Metanephros (tissue), 2 donors: ENCODE data around the gene C11orf54. TPM values are rescaled to one million over a fixed set of nuclear protein-coding genes. Genes with fewer than 3 reads are reported as not detected.

Experiments
- small RNA-seq: library from RNA; depleted of rRNA; stranded (forward); fragments of <200 nt; gene quantifications from one replicate; pipeline ENCODE3, GENCODE V24; 2014; ENCODE audit warnings: low replicate concordance
- total RNA-seq: library from RNA; depleted of rRNA; stranded (reverse); fragments of >200 nt; gene quantifications from one replicate; pipeline ENCODE4 v1.2.3, GENCODE V29; 2014

C11orf54 gene
- 67.7 TPM for total RNA-seq

DNA sequence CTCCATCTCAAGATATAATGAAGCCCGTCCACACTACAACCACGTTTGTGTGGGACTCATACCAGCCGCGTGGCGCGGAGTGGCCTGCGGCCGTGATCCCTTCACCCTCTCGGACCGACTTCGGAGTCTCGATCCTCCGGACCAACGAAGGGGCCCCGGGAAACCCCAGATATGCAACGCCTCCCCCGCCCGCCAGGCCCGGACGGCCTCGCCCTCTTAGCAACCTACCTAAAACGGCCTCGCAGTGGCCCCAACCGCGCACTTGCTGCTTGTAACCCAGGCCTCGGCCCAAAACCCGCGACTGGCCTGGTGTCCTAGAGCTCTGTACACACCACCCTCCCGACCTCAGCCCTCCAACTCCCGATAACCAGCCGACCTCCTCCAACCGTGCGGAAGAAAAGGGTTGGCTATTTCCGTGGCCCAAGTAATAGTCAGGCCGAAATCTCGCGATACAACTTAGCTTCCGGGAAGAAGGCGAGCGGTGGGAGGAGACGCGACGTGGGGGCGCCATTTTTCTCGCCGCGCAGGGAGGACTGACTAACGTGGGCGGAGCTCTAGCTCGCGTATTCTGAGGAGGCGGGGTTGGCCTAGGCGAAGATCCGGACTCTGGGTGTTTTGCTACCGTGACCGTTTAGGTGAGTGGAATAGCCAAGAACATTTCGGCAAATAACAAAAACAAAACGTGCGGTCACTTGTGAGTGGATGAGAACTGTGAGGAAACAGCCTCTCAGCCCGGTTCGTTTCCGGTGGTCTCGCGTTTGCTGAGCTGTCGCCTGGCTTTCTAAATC is at the start of gene C11orf54, which contains the start of gene TAF1D:
C11orf54 (plus strand) TSS at position 579 of the 788 bp plus-strand sequence. CDS start 5,722 bp downstream, outside the sequence.
TAF1D (minus strand) TSS at position 402 of the 788 bp plus-strand sequence. CDS start 2,191 bp downstream, outside the sequence.

DNA sequence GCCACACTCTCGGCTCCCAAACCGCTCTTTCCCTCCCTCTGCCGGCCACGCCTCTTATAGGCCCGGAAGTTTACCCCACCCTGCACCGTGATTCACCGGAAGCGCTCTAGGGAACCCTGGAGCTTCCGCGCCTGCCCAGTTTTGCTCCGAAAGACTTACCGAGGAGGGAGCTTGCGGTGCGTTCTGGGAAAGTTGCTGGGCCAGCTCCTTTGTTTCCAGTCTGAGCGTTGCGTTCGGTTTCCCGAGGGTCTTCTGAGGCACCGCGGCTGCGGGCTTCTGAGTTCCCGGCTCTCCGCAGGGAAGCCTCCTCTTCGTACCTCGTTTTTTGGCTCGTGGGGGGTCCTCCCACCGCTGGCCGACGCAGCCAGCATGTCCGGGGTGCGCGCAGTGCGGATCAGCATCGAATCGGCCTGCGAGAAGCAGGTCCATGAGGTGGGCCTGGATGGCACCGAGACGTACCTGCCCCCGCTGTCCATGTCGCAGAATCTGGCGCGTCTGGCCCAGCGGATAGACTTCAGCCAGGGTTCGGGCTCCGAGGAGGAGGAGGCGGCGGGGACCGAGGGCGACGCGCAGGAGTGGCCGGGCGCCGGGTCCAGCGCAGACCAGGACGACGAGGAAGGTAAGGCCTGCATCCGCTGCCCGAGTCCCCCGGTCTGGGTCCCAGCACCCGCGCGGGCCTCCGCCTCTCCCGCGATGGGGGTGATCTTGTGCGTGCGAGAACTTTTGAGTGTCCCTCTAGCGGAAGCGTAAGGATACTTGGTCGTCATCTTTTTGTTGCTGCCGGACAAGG is 42.9 kb downstream of the C11orf54 start, which contains the start of gene MED17:
MED17 (plus strand) TSS at position 138 of the 790 bp plus-strand sequence; CDS start at position 370, 232 bp downstream.

Small RNA genes within 50 kb of the gene (small RNA-seq; reads per million reads assigned to genes)
- gene RF00019 (not detected), gene RF00493 (45.7 reads per million, percentile 97 among the genes with 10 or more reads in this experiment), gene SCARNA9 (not detected), gene SNORA1 (not detected), gene SNORA18 (not detected), gene SNORA25 (not detected), gene SNORA32 (not detected), gene SNORA40 (not detected), gene SNORA8 (not detected), gene SNORD5 (not detected), gene SNORD6 (1,204 reads per million, percentile 99 among the genes with 10 or more reads in this experiment)

Other genes starting within 250 kb of the C11orf54 start
- gene SMCO4, start 198.3 kb upstream of the C11orf54 start, total RNA-seq: 12.8 TPM
- 20.0 TPM for gene CEP295, start 80.0 kb upstream of the C11orf54 start, total RNA-seq
- gene TAF1D, start 177 bp upstream of the C11orf54 start, total RNA-seq: 113 TPM
- 38.4 TPM for gene MED17, start 42.6 kb downstream of the C11orf54 start, total RNA-seq
- gene VSTM5, start 108.9 kb downstream of the C11orf54 start, total RNA-seq: 1.9 TPM